NCI-H82 (cell line): Measurements from ENCODE around the gene ELK3.

Experiments
- DNase-seq: peaks from one replicate; lab custom pipeline; 2025; lab: John Stamatoyannopoulos, UW

Gene ELK3

DNA sequence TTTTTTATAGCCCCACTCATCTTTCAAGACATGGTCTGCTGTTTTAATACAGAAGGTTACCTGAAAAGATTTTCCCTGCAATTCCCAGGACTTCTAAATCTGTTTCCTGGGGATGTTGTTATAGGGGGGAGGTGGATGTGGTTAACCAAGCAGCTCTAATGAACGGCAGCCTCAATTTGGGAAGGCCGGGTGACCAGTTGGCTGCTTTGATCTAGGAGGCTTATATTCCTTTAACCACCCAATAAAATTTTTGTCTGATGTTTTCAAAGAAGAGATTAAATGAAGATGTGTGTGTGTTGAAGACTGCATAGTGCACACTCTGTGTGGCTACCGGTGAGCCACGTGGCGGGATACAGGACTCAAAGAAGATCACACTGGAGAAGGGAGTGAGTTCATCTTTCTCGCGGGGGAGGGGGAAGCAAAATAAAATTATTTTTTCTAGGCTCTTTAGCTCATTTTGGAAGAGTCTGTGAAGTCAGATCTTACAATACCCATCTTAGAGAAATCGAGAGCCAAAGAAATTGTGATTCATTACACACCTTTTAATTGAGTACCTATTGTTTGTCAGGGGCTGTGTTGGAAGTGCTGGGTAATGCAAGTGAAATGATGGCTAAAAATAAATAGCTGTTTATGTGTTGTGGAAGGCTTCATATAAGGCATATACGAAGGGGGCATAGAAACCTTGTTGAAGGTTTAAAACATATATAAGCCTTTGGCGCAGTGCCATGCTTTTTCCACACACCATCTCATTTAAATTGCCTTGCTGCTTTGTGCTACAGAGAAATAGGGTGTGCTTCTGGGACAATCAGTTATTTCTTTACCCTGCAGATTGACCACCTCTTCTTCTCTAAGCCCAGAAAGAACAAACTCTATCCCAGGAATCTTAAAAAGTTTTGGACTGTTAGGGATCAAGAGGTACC, 18.5 kb downstream of the ELK3 start:
- no peak for DNase-seq

DNA sequence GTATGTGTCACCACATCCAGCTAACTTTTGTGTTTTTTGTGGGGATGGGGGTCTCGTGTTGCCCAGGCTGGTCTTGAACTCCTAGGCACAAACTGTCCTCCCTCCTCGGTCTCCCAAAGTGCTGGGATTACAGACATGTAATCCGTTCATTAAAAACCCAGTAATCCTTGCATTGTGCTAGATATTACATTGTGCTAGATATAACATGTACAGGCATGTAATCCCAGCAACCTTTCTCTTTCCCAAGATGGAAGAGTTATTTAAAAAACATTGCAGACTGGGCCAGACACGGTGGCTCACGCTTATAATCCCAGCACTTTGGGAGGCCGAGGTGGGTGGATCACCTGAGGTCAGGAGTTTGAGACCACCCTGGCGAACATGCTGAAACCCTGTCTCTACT, 19.7 kb downstream of the ELK3 start:
- no peak for DNase-seq

DNA sequence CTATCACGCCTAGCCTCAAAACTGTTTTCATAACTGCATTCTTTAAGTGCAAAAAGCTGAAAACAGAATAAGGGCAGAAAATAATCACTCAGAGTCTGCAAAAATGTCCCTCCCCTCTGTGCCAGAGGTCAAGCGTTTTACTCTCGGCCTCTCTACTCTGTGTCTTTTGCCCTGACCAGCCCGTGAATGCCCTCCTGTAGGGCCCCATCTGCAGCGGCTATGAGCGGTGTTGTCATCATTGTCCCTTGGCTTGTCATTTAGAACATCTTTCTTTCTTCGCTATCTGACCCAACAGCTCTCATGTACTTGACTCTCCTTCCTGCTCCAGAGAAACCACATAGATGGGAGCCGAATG, 21.7 kb downstream of the ELK3 start:
- no peak for DNase-seq

DNA sequence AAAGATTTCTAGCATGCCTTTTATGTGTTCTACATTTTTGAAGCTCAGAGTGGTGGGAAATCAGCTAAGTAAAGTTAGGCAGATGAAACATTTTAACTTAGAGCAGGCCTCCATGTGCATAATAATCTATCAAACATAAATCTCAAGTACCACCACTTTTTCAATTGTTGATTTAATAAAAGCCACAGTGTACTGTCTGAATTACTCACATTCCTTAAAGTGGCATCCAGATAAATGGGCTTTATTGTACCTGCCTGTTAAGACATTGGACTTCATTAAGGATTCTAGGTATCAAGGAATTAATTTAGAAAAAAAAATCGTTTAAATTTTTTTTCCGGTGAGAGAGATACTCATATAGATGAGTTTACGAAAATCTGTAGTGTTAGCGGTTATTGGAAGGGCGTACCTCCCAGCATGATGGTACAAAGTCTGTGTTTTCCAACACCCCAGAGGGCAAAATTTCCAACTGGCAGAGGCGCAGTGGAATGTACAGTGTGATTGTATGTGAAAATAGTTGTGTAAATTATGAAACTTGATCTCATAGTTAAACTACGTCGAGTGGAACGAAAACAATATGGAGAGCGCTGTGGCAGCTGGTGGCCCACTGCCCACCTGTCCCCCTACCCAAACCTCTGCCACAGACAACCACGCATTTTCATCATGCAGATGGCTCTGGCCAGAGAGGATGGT, 25.0 kb downstream of the ELK3 start:
- DNase-seq, result no peak

DNA sequence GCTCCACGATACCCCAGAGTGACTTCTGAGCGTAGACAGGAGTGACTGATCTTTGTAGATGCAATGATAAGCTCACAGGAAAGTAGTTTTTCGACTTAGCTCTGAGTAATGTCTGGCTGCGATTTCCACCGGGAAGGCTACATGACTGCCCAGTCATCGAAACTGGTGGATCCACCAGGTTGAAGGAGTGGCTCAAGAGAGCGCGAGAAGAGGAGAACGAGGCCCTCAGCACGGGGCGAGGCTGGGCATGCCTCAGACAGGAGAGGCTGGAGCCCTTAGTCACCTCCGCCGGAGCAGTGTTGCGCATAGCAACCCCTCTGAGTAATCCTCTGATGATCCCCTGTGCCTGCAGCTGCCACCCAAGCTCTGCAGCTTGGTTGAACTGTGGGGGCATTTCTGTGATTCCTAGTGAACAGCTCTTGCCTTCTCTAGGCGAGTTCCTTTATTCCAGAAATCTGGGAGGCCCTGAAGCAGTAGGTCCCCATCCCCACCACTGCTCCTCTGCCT, 25.6 kb downstream of the ELK3 start:
- peak; percentile 95 for DNase-seq

DNA sequence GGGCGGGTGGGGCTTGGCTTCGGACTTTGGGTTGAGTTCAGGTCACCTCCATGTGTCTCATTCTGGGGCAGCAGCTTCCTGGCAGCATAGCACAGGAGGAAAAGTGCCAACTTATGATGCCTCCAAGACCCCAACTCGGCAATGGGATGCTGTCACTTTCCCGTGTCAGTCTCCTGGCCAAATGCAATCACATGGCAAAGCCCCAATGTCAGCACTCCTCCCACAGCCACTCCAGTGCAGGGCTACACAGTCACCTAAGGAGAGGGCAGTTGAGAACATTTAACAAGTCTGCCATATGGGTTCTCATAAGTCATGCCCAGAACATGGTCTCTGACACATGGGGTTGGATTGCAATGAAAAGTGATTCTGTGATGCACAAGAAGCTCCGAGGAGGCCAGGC, 26.7 kb downstream of the ELK3 start:
- no peak for DNase-seq

DNA sequence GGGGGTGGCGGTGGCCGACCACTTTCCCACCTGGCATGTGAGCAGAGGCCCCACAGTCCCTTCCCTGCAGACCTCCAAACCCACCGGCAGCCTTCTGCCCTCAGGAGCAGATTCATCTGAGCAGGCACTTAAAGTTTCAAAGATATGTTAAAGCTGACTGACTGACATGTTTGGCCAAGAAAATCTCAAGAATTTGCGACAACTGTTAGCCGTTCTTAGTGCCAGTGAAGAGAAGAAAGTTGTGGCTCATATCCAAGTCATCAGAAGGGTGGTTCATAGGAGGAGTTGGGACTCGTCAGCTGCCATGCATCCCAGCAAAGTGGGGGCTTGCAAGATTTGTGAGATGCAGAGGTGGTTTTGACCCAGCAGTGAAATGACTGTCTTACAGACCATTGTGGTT, 27.2 kb downstream of the ELK3 start:
- no peak for DNase-seq

DNA sequence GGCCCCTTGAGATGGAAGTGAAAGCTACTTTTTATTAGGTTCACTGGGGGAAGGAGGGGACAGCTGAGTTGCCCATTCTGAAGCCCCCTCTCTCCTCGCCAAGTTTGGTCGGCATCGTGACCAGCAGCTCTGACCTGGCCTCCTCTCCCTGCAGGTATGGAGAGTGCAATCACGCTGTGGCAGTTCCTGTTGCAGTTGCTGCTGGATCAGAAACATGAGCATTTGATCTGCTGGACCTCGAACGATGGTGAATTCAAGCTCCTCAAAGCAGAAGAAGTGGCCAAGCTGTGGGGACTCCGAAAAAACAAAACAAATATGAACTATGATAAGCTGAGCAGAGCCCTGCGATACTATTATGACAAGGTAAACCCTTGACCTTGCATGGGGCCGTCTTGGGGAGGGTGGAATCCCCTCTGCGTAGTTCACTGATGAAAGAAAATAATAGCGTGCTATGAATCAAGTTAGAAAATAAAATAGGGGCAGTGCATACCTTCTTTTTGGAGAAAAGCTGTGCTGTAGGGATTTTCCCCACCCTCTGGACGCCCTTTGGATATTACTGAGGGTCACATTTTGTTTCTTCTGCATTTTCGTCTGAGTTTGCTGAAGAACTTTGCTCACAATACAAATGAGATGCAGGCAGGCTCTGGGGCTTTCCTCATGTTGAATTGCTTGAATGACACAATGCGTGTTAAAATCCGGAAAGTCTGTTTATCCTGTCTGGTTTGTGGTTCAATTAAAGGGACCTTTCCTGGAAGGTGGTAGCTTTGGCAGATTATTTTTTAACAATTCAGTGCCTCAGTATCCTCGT, 29.4 kb downstream of the ELK3 start:
- DNase-seq, result no peak

DNA sequence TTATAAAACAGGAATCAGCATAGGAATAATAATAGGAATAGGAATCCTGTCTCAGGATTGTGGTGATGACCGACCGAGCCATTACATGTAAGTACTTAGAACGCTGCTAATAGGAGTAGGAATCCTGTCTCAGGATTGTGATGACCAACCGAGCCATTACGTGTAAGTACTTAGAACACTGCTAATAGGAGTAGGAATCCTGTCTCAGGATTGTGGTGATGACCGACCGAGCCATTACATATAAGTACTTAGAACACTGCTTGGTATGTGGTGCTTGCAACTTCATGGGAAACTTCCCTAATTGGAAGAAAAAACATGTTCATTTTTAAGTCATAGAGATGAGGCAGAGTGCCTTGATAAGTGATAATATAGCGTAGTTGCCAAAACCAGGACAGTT, 30.0 kb downstream of the ELK3 start:
- DNase-seq, result no peak

DNA sequence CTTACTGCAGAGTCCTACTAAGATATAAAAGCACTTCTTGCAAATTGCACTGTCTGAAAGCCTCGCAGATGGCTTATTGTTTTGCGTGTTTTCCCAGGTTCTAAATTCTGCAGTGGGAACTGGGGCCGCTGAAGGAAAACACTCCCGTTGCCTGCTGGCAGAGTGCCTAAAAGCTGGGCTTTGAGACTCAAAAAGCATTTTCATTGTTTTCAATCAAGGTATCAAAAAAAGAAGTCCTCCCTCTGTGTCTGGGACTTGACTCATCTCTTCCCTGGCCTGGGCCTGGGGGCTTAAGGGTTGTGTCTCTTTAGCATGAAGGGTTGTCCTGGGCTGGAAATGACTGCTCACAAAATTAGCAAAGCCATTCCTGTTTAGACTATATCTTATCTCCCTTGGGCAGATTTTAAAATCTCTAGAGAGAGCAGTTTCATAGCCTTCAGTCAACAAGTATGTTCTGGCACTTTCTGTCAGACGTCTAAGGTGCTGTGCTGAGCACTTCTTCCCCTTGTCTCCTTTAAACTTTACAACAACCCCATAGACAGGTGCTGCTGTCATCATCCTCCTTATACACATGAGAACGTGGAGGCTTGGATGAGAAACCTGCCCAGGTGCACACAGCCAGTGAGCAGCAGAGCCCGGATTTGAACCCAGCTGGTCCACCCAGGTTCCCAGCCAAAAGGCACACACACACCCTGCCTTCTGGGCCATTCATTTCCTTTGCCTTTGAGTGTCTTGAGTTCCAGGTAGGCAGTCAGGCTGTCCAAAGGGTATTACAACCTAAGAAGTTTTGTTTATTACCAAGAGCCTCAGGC, 31.1 kb downstream of the ELK3 start:
- DNase-seq, result no peak

DNA sequence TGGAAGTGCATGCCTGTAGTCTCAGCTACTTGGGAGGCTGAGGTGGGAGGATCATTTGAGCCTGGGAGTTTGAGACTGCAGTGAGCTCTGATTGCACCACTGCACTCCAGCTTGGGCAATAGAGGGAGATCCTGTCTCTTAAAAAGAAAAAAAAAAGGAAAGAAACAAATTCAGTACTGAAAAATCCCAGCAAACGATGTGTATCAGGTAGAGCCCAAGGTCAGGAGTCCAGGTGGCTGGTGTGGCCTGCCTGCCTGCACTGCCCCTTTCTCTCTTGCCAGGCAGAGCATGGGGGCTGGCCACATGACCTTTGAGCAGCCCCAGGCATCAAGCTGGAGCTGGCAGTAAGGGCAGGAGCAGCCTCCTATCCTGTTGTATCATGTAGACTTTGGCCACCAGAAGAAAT, 31.8 kb downstream of the ELK3 start:
- DNase-seq, result no peak

DNA sequence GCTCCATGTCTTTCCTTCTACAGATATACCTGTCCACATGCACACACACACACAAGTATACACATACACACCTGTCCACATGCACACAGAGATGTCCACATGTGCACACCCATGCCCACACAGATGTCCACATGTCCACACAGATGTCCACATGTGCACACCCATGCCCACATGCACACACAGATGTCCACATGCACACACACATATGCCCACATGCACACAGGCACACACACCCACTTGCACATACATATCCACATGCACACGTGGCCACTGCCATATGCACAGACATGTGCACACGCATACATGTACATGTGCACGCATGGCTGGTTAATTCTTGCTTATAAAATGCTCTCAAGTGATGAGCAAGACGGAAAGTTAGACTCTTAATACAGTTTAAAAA, 32.2 kb downstream of the ELK3 start:
- DNase-seq, result no peak

DNA sequence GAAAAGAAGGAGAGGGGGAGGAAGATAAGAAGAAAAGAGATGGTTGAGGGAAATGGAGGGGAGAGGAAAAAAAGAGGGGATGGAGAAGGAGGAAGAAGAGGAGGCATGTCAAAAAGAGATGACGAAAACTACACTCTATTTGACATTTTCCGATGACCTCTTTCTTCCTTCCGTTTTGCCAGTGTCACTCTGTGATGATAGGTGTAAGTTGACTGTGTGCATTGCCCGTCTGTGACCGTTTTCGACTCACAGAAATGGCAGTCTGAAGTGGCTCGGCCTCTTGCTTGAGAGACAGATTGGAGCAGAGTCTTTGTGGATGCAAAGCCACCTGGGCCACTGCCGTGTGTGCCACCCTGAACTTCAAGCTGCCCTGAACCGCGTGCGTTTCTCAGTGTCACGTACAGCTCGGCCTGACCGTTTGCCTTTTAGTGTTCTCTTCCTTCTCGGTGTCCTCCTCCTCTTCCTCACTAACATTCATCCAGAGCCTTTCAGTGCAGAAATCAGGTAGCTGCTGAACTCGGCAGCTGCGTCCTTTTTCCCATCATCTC, 32.7 kb downstream of the ELK3 start:
- no peak for DNase-seq

DNA sequence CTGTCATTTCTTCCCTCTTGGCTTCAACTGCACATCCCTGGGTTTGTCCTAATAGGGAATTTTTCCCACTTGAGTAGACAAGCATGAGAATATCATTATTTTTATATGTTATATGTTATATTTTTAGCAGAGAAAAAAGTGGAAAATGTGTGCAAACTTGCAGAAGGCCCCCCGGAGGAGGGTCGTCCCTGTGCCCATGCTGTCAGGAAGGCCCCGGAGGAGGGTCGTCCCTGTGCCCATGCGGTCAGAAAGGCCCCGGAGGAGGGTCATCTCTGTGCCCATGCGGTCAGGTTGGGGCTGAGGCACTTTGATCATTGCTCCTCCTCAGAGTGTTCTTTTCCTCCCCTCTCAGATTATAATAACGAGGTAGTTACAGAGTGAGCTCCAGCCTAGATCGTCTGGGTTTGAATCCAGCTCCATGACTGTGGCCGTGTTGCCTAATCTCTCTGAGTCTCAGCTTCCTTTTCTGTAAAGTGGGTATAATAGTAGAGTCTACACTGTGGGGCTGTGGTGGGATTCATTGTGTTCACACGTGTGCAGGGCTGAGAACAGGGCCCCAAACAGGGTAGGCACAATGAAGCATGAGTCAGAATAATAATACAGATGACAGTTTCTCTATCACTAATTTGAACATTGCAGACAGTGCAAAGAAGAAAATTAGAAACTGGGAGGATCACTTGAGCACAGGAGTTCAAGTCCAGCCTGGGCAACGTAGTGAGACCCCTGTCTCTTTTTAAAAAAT, 33.4 kb downstream of the ELK3 start:
- DNase-seq, result no peak

DNA sequence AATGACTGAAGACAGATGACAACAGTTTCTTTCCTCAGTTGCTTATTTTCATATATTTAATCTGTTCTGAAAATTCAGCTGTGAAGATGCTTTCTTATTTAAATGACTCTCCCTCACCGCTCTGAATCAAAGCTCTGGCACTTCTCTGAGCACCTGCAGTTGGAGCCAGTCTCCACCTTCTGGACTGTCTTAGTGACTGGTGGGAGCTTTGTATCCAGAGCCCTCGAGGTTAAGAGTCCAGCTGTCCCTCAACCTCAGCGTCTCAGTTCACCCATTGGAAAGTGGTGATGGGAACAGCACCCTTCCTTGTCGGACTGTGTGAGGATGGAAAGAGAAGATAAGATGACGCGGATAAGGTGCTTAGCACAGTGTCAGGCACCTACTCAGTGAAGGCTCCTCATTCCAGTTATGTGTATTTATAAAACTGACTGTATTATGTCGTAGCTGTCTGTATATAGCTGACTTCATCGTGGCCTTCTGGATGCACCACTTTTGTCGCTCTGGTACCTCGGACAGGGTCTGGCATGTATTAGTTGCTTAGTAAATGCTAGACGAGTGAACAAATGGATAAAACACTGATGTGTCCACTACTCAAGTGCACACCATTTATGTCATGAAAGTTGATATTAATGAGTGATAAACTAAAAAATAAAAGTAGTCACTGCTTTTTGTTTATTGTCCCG, 34.5 kb downstream of the ELK3 start:
- no peak for DNase-seq

DNA sequence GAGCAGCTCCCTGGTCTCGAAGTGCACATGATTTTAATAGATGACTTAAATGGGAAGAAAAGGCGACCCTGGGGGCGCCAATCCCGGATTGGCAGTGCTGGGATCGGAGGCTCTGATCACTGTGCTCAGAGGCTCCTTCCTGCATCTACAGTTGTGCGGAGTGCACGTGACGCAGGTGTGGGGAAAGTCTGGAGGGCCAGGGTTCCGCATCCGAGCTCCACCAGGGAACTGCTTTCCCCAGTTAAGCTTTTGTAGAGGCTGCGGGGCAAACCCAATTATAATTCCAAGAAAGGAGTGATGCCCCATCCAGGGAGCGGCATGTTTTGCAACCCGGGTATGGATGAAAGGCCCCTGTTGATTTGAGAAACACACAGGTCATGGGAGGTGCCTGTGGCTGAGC, 36.5 kb downstream of the ELK3 start:
- no peak for DNase-seq

DNA sequence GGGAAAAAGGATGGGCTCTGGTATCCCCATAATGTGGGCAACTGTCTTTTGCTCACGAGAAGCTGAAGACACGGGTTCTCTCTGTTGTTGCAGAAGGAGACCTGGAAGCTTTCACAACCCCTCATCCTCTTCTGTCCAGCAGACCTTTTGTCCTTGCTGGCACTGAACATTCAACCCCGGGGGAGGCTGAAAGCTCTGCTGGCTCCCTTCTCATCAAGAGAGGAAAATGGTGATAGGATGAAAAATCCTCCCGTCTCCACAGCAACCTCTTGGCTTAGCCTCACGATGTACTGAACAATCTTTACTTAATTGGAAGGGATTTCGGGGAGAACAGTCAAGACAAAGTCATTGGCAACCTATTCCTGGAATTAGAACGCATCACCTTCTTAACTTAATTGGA, 39.0 kb downstream of the ELK3 start:
- DNase-seq, result peak; percentile 43

DNA sequence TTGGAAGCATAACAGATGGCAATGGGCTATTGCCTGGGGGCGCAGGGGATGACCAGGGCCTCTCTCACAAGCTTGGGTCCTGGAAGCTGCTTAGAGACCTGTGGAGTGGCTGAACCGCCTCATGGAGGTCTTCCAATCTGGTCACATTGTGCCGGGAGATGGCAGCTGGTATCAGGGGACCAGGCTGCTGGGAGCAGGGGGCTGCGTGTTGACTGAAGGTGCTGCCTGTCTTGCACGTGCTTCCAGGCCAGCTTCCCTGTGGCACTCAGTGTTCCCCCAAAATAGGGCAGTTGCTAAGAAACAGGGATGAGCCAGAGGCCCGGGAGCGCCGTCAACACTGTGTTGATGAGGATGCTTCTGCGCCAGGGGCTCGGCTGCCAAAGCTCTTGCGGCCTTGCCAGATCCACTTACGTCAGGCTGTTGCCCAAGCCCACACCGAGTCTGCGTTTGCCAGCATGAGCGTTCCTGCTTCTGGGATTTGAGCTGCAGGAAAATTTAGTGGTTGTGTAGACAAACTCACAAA, 39.8 kb downstream of the ELK3 start:
- DNase-seq, result peak; percentile 83

DNA sequence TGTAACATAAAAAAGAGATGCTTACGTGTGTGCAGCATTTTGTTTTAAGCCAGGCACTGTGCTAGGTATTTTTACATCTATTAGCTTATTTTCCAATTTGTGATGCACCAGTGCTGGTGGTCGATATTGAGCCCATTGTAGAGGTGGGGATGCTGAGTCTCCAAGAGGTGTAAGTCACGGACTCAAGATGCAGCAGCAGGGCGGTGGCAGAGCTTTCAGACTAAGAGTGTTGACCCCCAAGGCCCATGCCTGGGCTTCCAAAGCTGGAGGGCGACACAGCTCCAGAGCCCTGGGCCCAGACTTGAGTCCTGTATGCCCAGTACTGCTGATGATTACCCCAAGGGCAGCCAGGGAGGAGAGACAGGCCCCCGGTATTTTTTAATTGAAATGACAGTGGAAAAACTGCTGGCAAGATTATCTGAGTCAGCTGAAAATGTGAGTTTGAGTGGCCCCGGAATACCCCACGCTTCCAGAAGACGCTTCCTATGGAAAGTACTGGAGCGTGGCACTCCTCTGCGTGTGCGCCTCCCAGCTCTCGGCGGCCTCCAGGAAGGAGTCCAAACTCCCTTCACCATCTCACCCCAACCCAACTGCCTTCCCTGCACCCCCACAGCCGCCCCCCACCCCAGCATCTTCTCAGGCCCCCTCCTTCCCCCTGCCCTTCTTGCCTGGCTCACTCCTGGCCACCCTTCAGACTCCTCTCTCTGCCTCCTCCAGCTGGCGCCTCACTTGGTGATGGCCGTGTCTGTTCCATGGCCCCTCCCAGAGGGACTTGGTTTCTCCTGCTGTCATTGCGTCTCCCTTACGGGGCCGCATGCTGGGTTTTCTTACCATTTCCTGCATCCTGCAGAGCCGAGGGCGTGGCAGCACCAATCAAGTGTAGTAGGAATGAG, 40.7 kb downstream of the ELK3 start:
- no peak for DNase-seq
